Stomach (tissue), 4 donors: Measurements from ENCODE around the gene PEX10.

Source experiments
- EP300 ChIP-seq: sonication (generic); formaldehyde crosslinking; IDR thresholded peaks from one replicate; pipeline ENCODE4 v1.6.1; 2017; ENCODE audit warnings: antibody characterized with exemption
- POLR2A ChIP-seq, 4 donors: fragments of 450-650 bp; IDR thresholded peaks; one replicate each; pipeline ENCODE4 v1.6.1; 2016; ENCODE audit warnings: antibody characterized with exemption in 4 of 4, control low read depth in 2 of 4, mild to moderate bottlenecking in 1 of 4, moderate library complexity in 1 of 4
- POLR2AphosphoS5 ChIP-seq, 3 donors: sonication (generic); formaldehyde crosslinking; IDR thresholded peaks; one replicate each; pipeline ENCODE4 v1.6.1; 2016; ENCODE audit warnings: antibody characterized with exemption in 3 of 3
- TF ChIP-seq, protein P1 (sequence below), 7 experiments: fragments of 450-650 bp in 4 of 7; fragments of 200-600 bp in 3 of 7; sonication (generic) in 3 of 7; IDR thresholded peaks; one replicate each; pipeline ENCODE4 v1.5.1; 2016 to 2019; ENCODE audit warnings: antibody characterized with exemption in 7 of 7, control low read depth in 2 of 7, mild to moderate bottlenecking in 1 of 7

DNA sequence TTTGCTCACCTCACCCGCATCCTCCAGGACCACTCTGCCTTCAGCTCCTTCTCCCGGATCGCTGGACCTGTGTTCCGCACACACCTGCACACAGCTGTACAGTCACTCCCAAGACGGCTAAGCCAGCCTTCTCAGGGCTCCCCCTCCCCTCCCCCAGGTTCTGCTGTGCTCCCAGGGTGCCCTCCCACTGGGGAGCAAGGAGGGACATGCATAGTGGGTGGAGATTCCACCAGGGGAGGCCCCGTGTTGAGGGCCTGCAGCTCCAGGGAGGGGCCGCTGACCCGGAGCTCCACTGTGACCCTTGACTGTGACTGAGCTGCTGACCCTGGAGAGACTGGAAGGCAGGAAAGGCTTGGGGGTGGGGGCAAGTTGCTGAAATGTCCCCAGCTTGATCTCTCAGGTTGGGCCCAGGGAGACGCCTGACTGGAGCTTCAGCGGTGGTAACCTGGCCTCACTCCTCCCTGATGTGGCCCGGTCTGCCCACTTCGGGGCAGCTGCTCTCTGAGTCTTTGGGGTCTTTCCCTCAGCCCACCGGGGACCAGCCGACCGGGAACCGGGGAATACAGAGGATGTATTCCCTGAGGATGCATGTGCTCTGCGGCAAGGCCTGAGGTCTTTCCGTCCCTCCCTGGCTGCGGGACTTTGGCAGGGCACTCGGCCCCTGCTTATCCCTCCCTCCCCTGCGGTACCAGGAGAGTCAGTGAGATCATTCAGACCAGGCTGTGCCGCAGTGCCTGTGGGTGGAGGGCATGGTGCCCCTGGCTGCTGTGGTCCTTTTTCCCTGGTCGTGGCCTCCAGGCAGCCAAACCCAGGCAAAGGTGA lies 35.1 kb upstream of the PEX10 start:
- TF ChIP-seq, protein P1, sequence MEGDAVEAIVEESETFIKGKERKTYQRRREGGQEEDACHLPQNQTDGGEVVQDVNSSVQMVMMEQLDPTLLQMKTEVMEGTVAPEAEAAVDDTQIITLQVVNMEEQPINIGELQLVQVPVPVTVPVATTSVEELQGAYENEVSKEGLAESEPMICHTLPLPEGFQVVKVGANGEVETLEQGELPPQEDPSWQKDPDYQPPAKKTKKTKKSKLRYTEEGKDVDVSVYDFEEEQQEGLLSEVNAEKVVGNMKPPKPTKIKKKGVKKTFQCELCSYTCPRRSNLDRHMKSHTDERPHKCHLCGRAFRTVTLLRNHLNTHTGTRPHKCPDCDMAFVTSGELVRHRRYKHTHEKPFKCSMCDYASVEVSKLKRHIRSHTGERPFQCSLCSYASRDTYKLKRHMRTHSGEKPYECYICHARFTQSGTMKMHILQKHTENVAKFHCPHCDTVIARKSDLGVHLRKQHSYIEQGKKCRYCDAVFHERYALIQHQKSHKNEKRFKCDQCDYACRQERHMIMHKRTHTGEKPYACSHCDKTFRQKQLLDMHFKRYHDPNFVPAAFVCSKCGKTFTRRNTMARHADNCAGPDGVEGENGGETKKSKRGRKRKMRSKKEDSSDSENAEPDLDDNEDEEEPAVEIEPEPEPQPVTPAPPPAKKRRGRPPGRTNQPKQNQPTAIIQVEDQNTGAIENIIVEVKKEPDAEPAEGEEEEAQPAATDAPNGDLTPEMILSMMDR (IDR thresholded peaks at IDR 0.05): no peak
- TF ChIP-seq POLR2A (IDR thresholded peaks at IDR 0.05) (no peak), POLR2AphosphoS5 (IDR thresholded peaks at IDR 0.05) (no peak), EP300 (no peak)
